ENCODE measurements around the gene FREY1.

The FREY1 gene

DNA sequence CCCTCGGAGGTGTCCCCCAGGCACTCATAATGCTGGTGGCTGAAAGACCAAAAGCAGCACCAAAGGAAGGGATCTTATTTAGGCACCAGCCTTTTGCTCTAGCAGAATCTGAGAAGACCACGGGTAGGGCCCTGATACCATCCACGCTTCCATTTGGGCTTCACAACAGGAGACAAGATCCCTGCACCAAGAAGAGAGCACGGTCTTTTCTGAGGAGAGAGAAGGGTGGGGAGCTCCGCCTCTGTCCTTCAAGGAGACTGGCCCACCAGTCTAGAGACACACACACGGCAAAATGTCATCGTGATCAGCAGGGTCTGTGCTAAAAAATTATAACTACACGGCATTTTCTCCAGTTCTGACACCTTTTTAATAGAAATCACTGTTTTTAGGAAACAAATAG, 25.1 kb upstream of the FREY1 start:
- ChIA-PET POLR2A (no interaction called here), CTCF (interaction anchor here (0.6 to 2.6 kb wide), 4 partner anchors 33 to 1021 kb away, joined by 3 to 11 read pairs (median 6); no protein-coding TSS in a partner anchor)
- H3K36me3 ChIP-seq (ENCODE audit: control insufficient read depth in 2 of 2, insufficient read depth in 1 of 2, low read length in 2 of 2) = peaks cover 0 to 62% of the 10 kb centered on the region in 2 experiments; a peak in 1 of 3 replicates
- TF ChIP-seq, protein P1, sequence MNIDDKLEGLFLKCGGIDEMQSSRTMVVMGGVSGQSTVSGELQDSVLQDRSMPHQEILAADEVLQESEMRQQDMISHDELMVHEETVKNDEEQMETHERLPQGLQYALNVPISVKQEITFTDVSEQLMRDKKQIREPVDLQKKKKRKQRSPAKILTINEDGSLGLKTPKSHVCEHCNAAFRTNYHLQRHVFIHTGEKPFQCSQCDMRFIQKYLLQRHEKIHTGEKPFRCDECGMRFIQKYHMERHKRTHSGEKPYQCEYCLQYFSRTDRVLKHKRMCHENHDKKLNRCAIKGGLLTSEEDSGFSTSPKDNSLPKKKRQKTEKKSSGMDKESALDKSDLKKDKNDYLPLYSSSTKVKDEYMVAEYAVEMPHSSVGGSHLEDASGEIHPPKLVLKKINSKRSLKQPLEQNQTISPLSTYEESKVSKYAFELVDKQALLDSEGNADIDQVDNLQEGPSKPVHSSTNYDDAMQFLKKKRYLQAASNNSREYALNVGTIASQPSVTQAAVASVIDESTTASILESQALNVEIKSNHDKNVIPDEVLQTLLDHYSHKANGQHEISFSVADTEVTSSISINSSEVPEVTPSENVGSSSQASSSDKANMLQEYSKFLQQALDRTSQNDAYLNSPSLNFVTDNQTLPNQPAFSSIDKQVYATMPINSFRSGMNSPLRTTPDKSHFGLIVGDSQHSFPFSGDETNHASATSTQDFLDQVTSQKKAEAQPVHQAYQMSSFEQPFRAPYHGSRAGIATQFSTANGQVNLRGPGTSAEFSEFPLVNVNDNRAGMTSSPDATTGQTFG (tag by site-specific recombination; IDR thresholded peaks at IDR 0.05; ENCODE audit: borderline replicate concordance) = no peak
- TF ChIP-seq ZFP69B (tag by site-specific recombination; IDR thresholded peaks at IDR 0.05) (no peak), ZNF544 (tag by site-specific recombination; IDR thresholded peaks at IDR 0.05) (no peak), ZNF629 (tag by site-specific recombination; IDR thresholded peaks at IDR 0.05) (no peak)
- TF ChIP-seq, protein P2, sequence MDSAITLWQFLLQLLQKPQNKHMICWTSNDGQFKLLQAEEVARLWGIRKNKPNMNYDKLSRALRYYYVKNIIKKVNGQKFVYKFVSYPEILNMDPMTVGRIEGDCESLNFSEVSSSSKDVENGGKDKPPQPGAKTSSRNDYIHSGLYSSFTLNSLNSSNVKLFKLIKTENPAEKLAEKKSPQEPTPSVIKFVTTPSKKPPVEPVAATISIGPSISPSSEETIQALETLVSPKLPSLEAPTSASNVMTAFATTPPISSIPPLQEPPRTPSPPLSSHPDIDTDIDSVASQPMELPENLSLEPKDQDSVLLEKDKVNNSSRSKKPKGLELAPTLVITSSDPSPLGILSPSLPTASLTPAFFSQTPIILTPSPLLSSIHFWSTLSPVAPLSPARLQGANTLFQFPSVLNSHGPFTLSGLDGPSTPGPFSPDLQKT (IDR thresholded peaks at IDR 0.05; ENCODE audit: borderline replicate concordance, low read depth, low read length) = no peak
- H3K9me3 ChIP-seq (ENCODE audit: control insufficient read depth, insufficient read depth, low read depth, low read length) = no peaks in the 10 kb centered on the region
- H3K4me3 ChIP-seq (ENCODE audit: low read depth, low read length) = no peak overlapping the region
- H3K4me1 ChIP-seq (ENCODE audit: control insufficient read depth, insufficient read depth, low read length) = no peaks in the 10 kb centered on the region
- H3K27ac ChIP-seq (ENCODE audit: extremely low read depth, low read depth, low read length) = no peak overlapping the region

DNA sequence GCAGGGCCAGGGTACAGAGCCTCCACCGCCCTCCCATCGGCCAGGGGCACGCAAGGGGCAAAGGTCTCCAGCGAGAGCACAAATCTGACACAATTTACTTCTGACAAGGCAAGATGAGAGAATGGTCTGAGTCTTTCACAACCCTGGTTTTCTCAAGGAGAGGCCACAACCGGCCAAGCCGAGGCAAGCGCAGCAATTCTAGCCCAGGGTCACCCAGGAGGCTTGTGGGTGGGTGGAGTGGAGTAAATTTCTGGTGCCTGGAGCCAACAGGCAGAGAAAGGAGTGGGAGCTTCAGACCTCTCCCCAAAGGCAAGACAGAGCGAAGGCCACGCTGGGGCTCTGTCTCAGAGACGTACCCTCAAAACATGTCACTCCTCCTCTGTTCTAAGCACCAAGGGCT, 24.7 kb upstream of the FREY1 start:
- Histone ChIP-seq H3K36me3 (ENCODE audit: control insufficient read depth in 2 of 2, insufficient read depth in 1 of 2, low read length in 2 of 2) (peaks cover 0 to 59% of the 10 kb centered on the region in 2 experiments; a peak in 1 of 3 replicates), H3K9me3 (ENCODE audit: control insufficient read depth, insufficient read depth, low read depth, low read length) (no peaks in the 10 kb centered on the region), H3K4me1 (ENCODE audit: control insufficient read depth, insufficient read depth, low read length) (no peaks in the 10 kb centered on the region), H3K4me3 (ENCODE audit: low read depth, low read length) (no peak overlapping the region), H3K27ac (ENCODE audit: extremely low read depth, low read depth, low read length) (no peak overlapping the region)
- CTCF ChIA-PET = interaction anchor here (2.4 to 2.6 kb wide), 2 partner anchors 33 to 75 kb away, joined by 10 to 11 read pairs; no protein-coding TSS in a partner anchor
- POLR2A ChIA-PET = no interaction called here
- TF ChIP-seq SCRT2 (tag by site-specific recombination; IDR thresholded peaks at IDR 0.05) = no peak
- TF ChIP-seq REPIN1 (tag by site-specific recombination; IDR thresholded peaks at IDR 0.05; ENCODE audit: low read depth) = no peak
- TF ChIP-seq ZNF292 (tag by site-specific recombination; IDR thresholded peaks at IDR 0.05; ENCODE audit: borderline replicate concordance, low read depth) = no peak
- no peak for TF ChIP-seq GLIS2 (tag by site-specific recombination; IDR thresholded peaks at IDR 0.05)
- TF ChIP-seq, protein P3, sequence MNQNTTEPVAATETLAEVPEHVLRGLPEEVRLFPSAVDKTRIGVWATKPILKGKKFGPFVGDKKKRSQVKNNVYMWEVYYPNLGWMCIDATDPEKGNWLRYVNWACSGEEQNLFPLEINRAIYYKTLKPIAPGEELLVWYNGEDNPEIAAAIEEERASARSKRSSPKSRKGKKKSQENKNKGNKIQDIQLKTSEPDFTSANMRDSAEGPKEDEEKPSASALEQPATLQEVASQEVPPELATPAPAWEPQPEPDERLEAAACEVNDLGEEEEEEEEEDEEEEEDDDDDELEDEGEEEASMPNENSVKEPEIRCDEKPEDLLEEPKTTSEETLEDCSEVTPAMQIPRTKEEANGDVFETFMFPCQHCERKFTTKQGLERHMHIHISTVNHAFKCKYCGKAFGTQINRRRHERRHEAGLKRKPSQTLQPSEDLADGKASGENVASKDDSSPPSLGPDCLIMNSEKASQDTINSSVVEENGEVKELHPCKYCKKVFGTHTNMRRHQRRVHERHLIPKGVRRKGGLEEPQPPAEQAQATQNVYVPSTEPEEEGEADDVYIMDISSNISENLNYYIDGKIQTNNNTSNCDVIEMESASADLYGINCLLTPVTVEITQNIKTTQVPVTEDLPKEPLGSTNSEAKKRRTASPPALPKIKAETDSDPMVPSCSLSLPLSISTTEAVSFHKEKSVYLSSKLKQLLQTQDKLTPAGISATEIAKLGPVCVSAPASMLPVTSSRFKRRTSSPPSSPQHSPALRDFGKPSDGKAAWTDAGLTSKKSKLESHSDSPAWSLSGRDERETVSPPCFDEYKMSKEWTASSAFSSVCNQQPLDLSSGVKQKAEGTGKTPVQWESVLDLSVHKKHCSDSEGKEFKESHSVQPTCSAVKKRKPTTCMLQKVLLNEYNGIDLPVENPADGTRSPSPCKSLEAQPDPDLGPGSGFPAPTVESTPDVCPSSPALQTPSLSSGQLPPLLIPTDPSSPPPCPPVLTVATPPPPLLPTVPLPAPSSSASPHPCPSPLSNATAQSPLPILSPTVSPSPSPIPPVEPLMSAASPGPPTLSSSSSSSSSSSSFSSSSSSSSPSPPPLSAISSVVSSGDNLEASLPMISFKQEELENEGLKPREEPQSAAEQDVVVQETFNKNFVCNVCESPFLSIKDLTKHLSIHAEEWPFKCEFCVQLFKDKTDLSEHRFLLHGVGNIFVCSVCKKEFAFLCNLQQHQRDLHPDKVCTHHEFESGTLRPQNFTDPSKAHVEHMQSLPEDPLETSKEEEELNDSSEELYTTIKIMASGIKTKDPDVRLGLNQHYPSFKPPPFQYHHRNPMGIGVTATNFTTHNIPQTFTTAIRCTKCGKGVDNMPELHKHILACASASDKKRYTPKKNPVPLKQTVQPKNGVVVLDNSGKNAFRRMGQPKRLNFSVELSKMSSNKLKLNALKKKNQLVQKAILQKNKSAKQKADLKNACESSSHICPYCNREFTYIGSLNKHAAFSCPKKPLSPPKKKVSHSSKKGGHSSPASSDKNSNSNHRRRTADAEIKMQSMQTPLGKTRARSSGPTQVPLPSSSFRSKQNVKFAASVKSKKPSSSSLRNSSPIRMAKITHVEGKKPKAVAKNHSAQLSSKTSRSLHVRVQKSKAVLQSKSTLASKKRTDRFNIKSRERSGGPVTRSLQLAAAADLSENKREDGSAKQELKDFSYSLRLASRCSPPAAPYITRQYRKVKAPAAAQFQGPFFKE (tag by site-specific recombination; IDR thresholded peaks at IDR 0.05; ENCODE audit: borderline replicate concordance) = no peak
- TF ChIP-seq ZXDB (tag by site-specific recombination; IDR thresholded peaks at IDR 0.05) = no peak
- no peak for TF ChIP-seq ZNF341 (tag by site-specific recombination; IDR thresholded peaks at IDR 0.05; ENCODE audit: low read depth)
- no peak for TF ChIP-seq ZNF433 (tag by site-specific recombination; IDR thresholded peaks at IDR 0.05; ENCODE audit: low read depth)
- TF ChIP-seq ZNF157 (tag by site-specific recombination; IDR thresholded peaks at IDR 0.05) = no peak
- TF ChIP-seq ZNF501 (tag by site-specific recombination; IDR thresholded peaks at IDR 0.05) = no peak

Measured in HEK293 (cell line).